Measurements from ENCODE around the gene SEC14L5.

SEC14L5 gene

DNA sequence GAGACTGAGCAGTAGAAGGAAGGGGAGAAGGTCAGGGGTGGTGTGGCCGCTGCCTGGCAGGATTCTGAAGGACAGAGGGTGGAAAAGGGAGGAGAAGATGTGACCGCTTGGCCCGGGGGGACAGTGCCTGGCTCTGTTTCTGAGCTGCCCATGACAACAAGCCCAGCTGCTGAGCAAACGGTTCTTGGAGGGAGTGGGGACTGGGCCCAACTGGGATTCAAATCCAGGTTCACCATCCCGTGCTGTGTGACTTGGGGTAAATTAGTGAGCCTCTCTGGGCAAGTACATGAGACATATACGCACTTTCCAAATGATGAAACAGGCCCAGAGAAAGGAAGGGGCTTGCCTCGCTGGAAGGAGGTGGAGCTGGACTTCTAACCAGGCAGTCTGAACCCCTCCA is 23.3 kb downstream of the SEC14L5 start:
- in situ Hi-C loops (cut with MboI; ENCODE audit: low sequenced_read_pairs), result no loop called here

DNA sequence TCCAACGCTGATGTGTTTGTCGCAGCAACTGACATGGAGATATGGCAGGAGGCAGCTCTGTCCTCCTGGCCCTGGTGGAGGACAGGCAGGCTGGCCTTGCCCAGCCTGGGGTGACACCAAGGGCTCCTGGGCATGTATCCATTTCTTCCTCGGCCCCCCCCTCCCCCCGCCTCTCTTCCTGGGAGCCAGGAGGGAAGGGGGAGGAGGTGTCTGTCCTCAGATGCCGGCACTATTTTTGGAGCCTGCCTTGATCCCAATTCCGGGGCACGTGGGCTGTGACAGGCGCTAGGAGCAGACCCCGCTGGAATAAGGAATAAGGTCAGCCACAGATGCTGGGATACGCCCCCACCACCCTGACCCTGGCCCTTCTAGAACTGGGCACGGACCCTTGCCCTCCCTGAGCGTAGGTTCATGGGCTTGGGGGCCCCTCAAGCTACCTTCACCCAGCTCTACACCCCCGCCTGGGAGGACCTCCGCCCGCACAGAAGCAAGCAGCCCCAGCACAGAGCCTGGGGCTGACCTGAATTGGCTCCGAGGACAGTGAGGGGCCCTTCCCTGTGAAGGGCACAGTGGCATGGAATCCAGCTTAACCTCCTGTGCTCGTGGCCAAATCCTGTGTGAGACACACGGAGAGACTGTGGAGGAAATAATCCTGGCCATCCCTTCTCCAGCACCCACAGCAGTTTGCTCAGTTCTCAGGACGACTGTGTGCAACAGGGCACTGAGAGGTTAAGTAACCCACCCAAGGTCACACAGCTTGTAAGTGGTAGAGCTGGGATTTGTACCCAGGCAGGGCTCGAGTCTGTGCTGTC is 24.1 kb downstream of the SEC14L5 start:
- in situ Hi-C loops (cut with MboI; ENCODE audit: low sequenced_read_pairs), result no loop called here

DNA sequence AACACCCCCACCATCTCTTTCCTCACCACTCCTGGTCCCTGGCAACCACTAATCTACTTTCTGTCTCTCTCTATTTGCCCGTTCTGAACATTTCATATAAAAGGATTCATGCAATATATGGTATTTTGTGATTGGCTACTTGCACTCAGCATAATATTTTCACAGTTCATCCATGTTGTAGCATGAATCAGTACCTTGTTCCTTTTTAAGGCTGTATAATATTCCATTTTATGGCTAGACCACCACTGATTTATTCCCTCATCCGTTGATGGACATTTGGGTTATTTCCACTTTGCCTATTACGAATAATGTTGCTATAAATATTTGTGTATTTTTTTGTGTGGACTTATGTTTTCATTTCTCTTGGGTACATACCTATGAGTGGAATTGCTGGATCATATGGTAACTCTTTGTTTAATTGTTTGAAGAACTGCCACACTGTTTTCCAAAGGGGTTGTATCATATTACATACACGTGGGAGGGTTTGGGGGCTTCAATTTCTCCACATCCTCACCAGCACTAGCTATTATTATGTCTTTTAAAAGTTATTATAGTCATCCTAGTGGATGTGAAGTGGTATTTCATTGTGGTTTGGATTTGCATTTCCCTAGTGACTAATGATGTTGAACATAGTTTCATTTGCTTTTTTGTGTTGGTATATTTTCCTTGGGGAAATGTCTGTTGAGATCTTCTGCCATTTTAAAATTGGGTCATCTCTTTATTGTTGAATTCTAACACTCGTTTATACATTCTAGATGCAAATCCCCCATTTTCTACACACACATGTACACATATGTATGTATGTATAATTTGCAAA is 26.3 kb downstream of the SEC14L5 start:
- in situ Hi-C loops (cut with MboI; ENCODE audit: low sequenced_read_pairs), result no loop called here

DNA sequence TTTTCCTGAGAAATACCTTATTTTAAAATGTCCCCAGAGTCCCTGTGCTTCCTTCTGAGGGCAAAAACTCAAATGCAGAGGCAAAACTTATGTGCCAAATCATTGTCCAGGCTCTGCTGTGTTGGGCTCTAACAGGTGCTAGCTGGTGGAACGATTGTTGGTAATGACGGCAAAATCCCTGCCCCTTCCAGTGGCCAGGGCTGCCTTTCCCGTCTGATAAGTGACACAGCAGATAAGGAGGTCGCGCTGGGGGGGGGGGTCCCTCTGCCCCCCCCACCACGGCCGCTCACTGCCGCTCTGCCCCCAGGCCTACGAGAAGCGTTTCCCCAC is 29.1 kb downstream of the SEC14L5 start:
- in situ Hi-C loops (cut with MboI; ENCODE audit: low sequenced_read_pairs), result no loop called here

DNA sequence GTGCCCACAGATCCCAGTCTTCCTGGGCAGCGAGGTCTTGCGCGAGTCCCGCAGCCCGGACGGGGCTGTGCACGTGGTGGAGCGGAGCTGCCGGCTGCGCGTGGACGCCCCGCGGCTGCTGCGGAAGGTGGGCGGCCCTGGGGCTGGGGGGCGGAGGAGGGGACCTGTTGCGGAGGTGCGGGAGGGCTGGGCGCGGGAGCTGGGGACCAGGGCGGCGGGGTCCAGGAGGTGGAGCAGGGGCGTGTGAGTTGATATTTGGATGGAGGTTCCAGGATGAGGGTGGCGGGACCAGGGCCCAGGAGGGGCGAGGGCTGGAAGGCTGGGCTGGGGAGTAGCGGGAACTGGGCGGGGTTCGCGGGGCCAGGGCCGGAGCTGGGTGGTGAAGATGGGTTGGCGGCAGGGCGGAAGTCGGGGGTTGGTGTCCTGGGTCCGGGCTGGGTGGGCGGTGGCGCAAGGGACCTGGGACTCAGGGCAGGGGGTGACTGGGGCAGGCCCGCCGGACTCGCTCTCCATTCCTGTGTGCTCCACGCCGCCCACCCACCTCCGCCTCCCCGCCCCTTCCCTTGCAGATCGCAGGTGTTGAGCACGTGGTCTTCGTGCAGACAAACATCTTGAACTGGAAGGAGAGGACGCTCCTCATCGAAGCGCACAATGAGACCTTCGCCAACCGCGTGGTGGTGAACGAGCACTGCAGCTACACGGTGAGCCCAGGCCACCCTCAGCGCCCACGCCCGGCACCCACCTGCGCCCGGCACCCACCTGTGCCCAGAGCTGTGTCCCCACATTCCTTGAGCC is 29.6 kb downstream of the SEC14L5 start:
- in situ Hi-C loops (cut with MboI; ENCODE audit: low sequenced_read_pairs), result no loop called here

DNA sequence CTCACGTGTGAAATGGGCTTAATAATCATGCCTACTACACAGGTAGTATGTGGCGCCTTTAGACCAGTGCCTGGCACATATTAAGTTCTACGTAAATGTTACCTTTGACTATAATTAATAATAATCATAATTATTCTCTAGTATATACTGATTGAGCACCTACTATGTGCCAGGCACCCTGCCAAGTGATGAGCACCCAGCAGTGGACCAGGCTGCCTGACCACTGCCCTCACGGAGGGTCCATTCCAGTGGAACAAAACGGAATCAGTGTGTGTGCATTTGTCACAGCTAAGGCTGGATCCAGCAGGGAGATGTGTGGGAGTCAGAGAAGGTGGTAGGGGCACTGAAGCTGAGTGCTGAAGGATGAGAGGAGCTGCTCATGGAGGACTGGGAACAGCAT is 30.5 kb downstream of the SEC14L5 start:
- in situ Hi-C loops (cut with MboI; ENCODE audit: low sequenced_read_pairs), result no loop called here

DNA sequence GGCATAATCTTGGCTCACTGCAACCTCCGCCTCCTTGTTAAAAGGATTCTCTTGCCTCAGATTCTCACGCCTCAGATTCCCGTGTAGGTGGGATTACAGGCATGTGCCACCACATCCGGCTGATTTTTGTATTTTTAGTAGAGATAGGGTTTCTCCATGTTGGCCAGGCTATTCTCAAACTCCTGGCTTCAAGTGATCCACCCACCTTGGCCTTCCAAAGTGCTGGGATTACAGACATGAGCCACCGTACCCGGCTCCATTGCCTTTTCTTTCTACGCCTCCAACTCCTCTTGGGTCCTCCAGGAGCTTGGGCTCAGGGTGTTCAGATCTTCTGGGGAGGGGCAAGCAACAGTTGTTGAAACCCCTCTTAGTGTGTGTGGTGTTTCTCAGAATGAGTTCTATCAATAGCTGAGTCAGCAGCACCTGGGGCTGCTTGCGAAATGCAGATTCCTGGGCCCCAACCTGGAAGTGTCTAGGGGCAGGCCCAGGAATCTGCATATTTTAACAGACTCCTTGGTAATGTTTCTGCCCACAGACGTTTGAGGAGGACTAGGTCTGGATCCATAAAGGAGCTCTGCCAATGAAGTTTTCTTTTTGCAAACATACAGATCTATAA is 31.4 kb downstream of the SEC14L5 start:
- in situ Hi-C loops (cut with MboI; ENCODE audit: low sequenced_read_pairs), result no loop called here

DNA sequence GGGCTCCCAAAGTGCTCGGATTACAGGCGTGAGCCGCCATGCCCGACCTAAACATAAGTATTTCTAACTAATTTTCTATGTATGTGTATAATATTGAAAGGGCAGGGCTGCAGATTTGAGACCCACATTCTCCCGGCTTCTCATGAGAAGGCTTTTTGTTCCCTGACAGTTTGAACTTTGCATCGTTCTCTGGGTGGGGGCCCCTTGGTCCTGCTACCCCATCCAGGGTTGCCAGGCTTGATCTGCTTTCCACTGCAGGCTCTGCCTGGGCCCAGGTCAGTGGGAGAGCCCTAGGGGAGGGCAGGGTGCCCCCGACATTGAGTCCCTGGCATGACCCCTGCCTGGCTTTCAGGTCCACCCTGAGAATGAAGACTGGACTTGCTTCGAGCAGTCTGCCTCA is 32.3 kb downstream of the SEC14L5 start:
- in situ Hi-C loops (cut with MboI; ENCODE audit: low sequenced_read_pairs), result no loop called here

DNA sequence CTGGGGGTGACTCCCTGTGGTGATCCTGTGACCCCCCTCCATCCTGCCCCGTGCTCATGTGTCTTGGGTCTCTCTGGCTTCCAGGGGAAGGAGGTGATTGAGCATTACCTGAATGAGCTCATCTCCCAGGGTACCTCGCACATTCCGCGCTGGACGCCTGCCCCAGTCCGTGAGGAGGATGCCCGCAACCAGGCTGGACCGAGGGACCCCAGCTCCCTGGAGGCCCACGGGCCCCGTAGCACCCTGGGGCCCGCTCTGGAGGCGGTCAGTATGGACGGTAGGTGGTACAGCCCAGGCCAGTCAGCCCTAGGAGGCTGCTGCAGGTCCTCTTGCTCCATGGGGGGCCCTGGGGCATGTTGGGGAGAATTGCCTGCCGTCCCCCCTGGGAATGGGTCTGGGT is 33.6 kb downstream of the SEC14L5 start:
- in situ Hi-C loops (cut with MboI; ENCODE audit: low sequenced_read_pairs), result no loop called here

DNA sequence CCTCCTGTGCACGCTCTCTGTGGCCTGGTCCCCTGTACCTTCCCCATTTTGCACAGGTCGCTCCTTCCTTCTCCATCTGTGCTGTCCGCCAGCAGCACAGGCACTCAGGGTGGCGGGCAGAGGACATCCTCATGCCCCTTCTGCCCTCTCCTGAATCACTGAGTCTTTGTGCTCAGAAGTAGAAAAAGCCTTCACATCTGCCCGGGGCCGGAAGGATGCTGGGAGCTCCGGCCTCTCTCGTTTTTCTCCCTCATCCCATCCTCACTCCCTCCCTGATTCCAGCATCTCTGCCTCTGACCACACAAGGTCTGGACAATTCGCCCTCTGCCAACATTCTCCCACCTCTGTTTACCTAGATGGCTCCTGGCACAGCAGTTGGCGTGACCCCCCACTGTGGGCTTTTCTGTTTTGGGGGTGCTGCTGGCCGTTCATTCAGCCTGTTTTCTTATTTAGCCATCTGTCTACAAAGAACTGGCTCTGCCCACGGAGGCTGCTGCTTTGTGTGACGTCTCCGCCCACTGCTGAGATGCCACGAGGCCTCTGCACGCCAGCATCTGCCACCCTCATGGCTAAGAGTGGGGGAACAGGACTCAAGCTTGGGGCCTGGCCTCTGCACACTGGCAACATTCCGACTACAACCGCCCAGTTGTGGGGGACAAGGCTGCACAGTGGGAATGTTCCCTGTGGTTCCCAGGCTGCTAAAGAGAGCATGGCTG is 36.7 kb downstream of the SEC14L5 start:
- in situ Hi-C loops (cut with MboI; ENCODE audit: low sequenced_read_pairs), result no loop called here

DNA sequence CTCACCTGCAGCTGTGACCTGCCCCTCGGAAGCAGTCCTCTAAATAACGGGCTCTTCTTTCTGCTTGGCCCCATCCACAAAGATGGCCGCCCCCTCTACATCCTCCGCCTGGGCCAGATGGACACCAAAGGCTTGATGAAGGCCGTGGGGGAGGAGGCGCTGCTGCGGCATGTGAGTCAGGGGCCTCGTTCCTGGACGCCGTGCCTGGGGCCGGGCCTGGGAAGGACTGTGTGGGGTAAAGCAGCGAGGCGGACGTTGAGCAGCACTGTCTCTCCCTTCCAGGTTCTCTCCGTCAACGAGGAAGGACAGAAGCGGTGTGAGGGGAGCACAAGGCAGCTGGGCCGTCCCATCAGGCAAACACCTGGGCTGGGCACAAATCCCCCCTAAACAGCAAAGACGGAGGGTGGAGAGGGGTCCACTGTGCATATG is 42.5 kb downstream of the SEC14L5 start:
- in situ Hi-C loops (cut with MboI; ENCODE audit: low sequenced_read_pairs), result no loop called here

DNA sequence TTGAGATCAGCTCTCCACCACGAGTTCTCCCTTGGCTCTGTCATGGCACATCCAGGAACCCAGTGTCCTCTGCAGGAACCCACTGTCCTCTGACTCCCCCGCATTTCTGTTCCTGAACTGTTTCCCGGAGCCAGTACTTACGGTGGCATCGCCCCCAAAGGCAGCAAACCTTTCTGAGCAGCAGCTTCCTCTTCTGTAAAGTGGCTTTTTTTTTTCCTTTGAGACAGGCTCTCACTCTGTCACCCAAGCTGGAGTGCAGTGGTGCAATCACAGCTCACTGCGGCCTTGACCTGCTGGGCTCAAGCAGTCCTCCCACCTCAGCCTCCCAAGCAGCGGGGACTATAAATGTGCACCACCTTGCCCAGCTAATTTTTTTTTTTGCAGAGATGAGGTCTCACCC is 43.4 kb downstream of the SEC14L5 start:
- in situ Hi-C loops (cut with MboI; ENCODE audit: low sequenced_read_pairs), result no loop called here

DNA sequence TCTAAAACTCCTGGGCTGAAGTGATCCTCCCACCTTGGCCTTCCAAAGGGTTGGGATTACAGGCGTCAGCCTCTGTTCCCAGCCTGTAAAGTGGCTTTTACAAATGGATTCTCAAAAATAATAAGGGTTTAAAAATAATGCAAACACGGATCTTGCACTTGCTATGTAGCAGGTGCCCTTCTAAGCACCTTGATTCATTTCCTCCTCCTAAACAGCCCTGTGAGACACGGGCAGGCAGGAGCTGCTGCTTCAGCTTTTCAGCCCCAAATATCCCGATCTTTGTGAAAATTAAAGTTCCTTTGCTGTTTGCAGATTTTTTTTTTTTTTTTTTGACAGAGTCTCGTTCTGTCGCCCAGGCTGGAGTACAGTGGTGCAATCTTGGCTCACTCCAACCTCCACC is 43.9 kb downstream of the SEC14L5 start:
- in situ Hi-C loops (cut with MboI; ENCODE audit: low sequenced_read_pairs), result no loop called here

DNA sequence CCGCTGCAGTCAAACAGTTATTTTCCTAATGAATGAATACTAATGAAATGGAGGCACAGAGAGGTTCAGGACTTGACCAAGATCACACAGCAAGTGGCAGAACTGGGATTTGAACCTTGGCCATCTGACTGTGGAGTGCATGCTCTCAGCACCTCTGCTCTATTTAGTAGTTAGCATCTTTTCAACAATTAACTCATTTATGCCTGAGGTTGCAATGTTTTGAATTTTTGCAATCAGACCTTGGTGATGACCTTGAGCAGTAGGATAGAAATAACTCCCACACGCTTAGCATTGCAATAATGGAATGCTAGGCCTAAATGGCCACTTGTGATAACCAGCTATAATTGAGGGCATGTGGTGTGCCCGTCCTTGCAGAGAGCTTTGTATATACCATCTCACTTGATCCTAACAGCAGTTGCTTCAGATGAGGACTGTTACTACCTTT is 44.6 kb downstream of the SEC14L5 start:
- in situ Hi-C loops (cut with MboI; ENCODE audit: low sequenced_read_pairs), result no loop called here

DNA sequence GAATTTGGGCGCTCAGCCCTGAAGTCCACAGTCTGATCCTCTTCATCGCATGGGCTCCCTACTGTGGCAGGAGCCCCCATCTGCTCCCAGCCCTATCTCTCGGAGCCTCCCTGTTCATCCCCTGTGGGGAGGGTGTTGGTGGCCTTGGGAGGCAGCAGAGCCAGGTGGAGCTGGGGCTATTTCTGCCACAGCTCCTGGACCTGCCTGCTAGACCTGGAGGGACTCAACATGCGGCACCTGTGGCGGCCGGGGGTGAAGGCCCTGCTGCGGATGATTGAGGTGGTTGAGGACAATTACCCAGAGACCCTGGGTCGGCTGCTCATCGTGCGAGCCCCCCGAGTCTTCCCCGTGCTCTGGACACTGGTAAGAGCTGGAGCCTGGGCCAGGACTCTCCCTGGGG is 45.1 kb downstream of the SEC14L5 start:
- in situ Hi-C loops (cut with MboI; ENCODE audit: low sequenced_read_pairs), result no loop called here

DNA sequence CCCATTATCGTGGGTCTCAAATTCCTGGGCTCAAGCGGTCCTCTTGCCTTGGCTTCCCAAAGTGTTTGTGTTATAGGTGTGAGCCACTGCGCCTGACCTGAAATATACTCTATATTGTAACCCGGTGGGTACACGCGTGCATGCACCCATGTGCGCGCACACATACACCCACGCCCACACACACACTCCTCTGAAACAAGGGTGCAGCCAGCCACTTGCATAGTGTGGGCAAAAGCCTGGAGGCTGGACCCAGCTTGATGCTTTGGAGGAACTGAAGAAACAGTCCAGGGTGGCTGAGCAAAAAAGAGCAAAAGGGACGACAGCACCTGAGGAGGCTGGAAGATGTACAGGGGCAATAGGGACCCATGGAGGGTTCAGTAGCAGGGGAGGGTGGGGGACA is 45.7 kb downstream of the SEC14L5 start:
- in situ Hi-C loops (cut with MboI; ENCODE audit: low sequenced_read_pairs), result no loop called here

DNA sequence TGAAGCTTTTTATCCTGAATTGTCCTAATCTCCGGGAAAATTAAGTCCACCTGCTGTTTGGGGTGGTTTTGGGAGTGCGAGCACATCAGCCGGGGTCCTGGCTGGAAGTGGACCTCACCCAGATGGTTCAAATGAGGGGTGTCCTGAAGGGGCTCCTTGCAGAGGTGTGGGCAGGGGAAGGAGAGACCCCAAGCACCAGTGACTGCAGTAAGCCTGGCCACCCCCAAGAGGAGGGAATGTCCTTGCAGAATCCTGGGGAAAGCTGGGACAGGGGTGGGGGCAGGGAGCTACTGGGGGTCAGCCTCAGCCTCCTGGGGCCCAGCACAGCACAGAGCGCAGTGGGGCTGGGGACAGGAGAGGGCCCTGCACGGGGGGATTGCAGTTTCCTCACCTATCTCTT is 46.2 kb downstream of the SEC14L5 start:
- in situ Hi-C loops (cut with MboI; ENCODE audit: low sequenced_read_pairs), result no loop called here

DNA sequence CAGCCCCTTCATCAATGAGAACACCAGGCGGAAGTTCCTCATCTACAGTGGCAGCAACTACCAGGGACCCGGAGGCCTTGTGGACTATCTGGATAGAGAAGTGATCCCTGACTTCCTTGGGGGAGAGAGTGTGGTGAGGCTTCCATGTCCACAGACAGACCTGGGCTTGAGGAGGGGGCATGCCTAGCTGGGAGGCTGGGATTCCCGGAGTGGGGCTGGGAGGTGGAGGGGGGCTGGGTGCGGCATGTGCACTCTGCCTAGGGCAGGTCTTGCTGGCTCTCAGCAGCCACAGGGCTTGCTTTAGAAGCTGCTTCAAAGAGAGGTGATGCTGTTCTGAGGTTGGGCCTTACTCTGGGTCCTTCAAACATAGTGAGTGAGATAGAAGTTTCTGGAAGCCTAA is 47.8 kb downstream of the SEC14L5 start:
- in situ Hi-C loops (cut with MboI; ENCODE audit: low sequenced_read_pairs), result no loop called here

DNA sequence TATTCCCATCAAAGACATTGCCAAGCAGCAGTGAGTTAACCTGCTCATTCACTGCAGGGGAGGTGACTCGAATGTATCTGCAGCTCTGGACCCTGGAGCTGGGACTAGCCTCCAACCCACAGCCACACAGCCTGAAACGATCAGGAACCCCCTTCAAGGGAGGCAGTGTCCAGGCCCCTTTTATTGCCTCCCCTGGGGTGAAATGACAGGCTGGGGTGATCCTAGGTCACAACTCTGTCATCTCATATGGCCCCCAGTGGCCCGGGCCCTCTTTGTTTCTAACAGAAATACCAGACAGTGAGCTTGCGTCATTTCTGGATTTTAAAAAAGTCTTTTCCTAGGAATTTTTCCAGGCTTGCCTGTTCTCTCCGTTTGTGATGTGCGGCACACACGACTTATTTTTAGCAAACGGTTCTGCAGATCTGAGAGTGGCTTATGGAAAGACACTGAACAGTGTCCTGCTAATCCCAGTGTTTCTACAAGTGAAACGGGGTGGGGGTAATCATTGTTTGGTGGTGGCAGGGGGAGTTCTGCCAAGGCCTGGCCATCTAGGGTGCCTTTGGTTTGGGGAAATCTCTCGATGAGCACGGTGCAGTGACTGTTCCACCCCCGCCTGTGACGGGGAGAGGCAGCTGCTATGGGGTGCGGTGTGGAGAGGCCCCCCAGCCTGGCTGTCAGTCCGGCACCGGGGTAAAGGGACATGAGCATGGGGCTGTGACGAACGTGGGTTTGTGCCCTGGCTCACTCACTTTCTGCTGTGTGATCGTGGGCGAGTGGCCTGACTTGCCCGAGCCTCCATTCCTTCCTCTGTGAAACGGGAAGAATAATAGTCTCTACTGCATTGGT is 48.4 kb downstream of the SEC14L5 start:
- in situ Hi-C loops (cut with MboI; ENCODE audit: low sequenced_read_pairs), result no loop called here

DNA sequence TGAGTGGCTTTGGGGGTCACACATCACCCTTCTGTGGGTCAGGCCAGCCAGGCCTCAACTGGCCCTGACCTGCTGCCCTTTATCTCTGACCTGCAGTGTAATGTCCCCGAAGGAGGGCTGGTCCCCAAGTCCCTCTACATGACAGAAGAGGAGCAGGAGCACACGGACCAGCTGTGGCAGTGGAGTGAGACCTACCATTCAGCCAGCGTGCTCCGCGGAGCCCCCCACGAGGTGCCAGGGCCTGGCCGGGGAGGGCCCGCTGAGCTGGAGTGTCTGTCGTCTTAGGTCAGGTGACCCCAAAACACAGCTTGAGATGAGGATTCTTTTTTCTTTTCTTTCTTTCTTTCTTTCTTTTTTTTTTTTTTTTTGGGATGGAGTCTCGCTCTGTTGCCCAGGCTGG is 49.1 kb downstream of the SEC14L5 start:
- in situ Hi-C loops (cut with MboI; ENCODE audit: low sequenced_read_pairs), result no loop called here
